Urinary bladder (tissue), 4 donors: ENCODE results near the gene AMY1A. TPM values are rescaled to one million over a fixed set of nuclear protein-coding genes. Genes with fewer than 3 reads are reported as not detected.
"Not testable (repeated sequence)": the region's sequence is repeated elsewhere in the genome, so short reads cannot be mapped to it uniquely, and the experiment has no call there.

Experiments
- DNase-seq: peaks from one replicate; pipeline ENCODE4 v3.0.0-alpha.2; 2015; ENCODE audit errors: extremely low spot score
- H3K27ac ChIP-seq: one replicate; pipeline ENCODE4 v1.5.1; 2013; ENCODE audit warnings: low read depth, mild to moderate bottlenecking, moderate library complexity
- H3K36me3 ChIP-seq: one replicate; pipeline ENCODE4 v1.6.1; 2013; ENCODE audit warnings: mild to moderate bottlenecking, moderate library complexity; ENCODE audit not compliant: insufficient read depth
- H3K4me1 ChIP-seq: one replicate; pipeline ENCODE4 v1.6.1; 2013; ENCODE audit warnings: mild to moderate bottlenecking, moderate library complexity; ENCODE audit not compliant: insufficient read depth
- H3K4me3 ChIP-seq: one replicate; pipeline ENCODE4 v1.5.1; 2013; ENCODE audit warnings: low read depth, low read length
- WGBS: extraction: QIAGEN DNeasy Blood & Tissue Kit; methylation state at CpG from one replicate; pipeline ENCODE4 v1.1.7; 2013; 5-methylcytosine and 5-hydroxymethylcytosine counted together
- polyA plus RNA-seq: library from polyadenylated mRNA; stranded (reverse); fragments of 200-250 nt; gene quantifications from one replicate; pipeline ENCODE4 v1.2.3, GENCODE V29; 2013
- small RNA-seq: library from RNA; depleted of rRNA; stranded (forward); fragments of <200 nt; gene quantifications from one replicate; pipeline ENCODE3, GENCODE V24; 2014
- total RNA-seq: library from RNA; depleted of rRNA; stranded (reverse); fragments of >200 nt; gene quantifications from one replicate; pipeline ENCODE4 v1.2.3, GENCODE V29; 2014
- donor health status: healthy with polysubstance abuse.
- donor health status: healthy.

The AMY1A gene
- total and polyA plus RNA-seq, 2 donors = not detected

- H3K36me3 ChIP-seq, H3K27ac ChIP-seq, H3K4me3 ChIP-seq, H3K4me1 ChIP-seq, DNase-seq: not testable (repeated sequence)
- no CpG with 5 or more reads among the region's 3 CpGs for WGBS
Measured at GRCh38 chr1:103707670-103708069, 52.1 kb downstream of the AMY1A start.

DNA sequence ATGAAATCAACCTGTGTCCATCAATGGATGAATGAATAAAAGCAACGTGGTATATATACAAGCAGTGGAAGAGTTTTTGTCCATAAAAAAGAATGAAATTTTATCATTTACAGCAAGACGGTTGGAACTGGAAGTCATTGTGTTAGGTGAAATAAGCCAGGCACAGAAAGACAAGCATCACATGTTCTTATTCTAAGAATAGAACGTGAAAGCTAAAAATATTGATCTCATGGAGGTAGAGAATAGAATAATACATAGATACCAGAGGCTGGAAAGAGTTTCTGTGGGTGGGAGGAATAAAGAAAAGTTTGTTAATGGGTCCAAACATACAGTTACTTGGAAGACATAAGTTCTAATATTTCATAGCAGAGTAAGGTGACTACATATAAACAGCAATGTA lies 54.8 kb downstream of the AMY1A start:
- H3K27ac ChIP-seq, H3K4me1 ChIP-seq, H3K4me3 ChIP-seq, DNase-seq, H3K36me3 ChIP-seq: not testable (repeated sequence)
- WGBS = no CpG with 5 or more reads among the region's 3 CpGs

Small RNAs within 50 kb of the gene (small RNA-seq; reads per million reads assigned to genes)
- not detected for gene AC105272.1

Other genes starting within 250 kb of the AMY1A start
- gene RNPC3, start 130.1 kb upstream of the AMY1A start, total RNA-seq = 44.8 TPM
- 16.0 TPM for gene RNPC3, start 130.1 kb upstream of the AMY1A start, polyA plus RNA-seq
- 51.0 TPM for gene AMY2B, start 84.2 kb upstream of the AMY1A start, total RNA-seq
- 11.2 TPM for gene AMY2B, start 84.2 kb upstream of the AMY1A start, polyA plus RNA-seq
- not detected for gene AMY2A, start 38.3 kb upstream of the AMY1A start, total RNA-seq
- gene AMY2A, start 38.3 kb upstream of the AMY1A start, polyA plus RNA-seq = not detected
- not detected for gene AMY1B, start 40.5 kb downstream of the AMY1A start, total RNA-seq
- gene AMY1B, start 40.5 kb downstream of the AMY1A start, polyA plus RNA-seq = not detected
- not detected for gene AMY1C, start 94.1 kb downstream of the AMY1A start, total RNA-seq
- gene AMY1C, start 94.1 kb downstream of the AMY1A start, polyA plus RNA-seq = not detected